Motor neuron (in vitro differentiated cells): ENCODE results near the gene TEX26. TPM values are rescaled to one million over a fixed set of nuclear protein-coding genes. Genes with fewer than 3 reads are reported as not detected.

ENCODE experiments used
- ATAC-seq, 8 experiments: fragments of 200-7000 bp; cut with Tn5 transposase; replicated peaks in 6 of 8; 2 replicates each; pipeline ENCODE4 v1.8.0; 2021; ENCODE audit warnings: mild to moderate bottlenecking in 8 of 8, moderate library complexity in 8 of 8
- H3K27ac ChIP-seq, 2 donors: fragments of 250-450 bp; sonication (Bioruptor Pico); 2 replicates each; pipeline ENCODE4 v1.9.0; 2021; ENCODE audit warnings: antibody characterized with exemption in 2 of 2, mild to moderate bottlenecking in 2 of 2, moderate library complexity in 1 of 2
- H3K4me1 ChIP-seq, 2 donors: fragments of 250-450 bp; sonication (Bioruptor Pico); replicated peaks in 1 of 2; 2 replicates each; pipeline ENCODE4 v1.6.1; 2021; ENCODE audit warnings: antibody characterized with exemption in 2 of 2, mild to moderate bottlenecking in 2 of 2, moderate library complexity in 1 of 2
- H3K4me3 ChIP-seq, 5 donors: fragments of 250-450 bp; sonication (Bioruptor Pico); 2 replicates each; pipeline ENCODE4 v1.9.0; 2021; ENCODE audit warnings: antibody characterized with exemption in 5 of 5, mild to moderate bottlenecking in 5 of 5, moderate library complexity in 4 of 5
- WGBS, 10 experiments: fragments of 450-650 bp; shearing (Covaris generic); methylation state at CpG; one replicate each; pipeline ENCODE4 v1.0.0; 2022; 5-methylcytosine and 5-hydroxymethylcytosine counted together
- in situ Hi-C, 9 experiments: fragments of 400-800 bp; cut with MboI; loops; one replicate each; pipeline ENCODE4 v1.15.0; 2021; ENCODE audit warnings: low sequenced_read_pairs in 9 of 9, low pct_unique_long_range_greater_than_20kb in 2 of 9; ENCODE audit not compliant: unreplicated experiment in 9 of 9
- total RNA-seq, 8 experiments: library from RNA; unstranded; fragments of 300-600 nt; gene quantifications; 2 replicates each; pipeline versions ENCODE4 v1.2.3 to v1.2.4, GENCODE V29; 2022

Gene TEX26
- total RNA-seq, 8 experiments from 2014 or later, result 0.23 to 3.6 (median 1.6) TPM; not detected in 4

GRCh38 chr13:30965380-30965779, 32.9 kb downstream of the TEX26 start:
- in situ Hi-C loops, result no loop called here
- 25 to 100% (median 93%) methylated on average over 1 of the region's 1 CpG; no CpG with 5 or more reads in 4 of the 10 experiments for WGBS, 10 experiments
- Histone ChIP-seq H3K4me3 (no peak overlapping the region), H3K4me1 (peaks cover 0 to 3% of the 10 kb centered on the region in 2 donors), H3K27ac (no peak overlapping the region)
- peak in 2 of 8 experiments; percentile 17 to 68 for ATAC-seq

DNA sequence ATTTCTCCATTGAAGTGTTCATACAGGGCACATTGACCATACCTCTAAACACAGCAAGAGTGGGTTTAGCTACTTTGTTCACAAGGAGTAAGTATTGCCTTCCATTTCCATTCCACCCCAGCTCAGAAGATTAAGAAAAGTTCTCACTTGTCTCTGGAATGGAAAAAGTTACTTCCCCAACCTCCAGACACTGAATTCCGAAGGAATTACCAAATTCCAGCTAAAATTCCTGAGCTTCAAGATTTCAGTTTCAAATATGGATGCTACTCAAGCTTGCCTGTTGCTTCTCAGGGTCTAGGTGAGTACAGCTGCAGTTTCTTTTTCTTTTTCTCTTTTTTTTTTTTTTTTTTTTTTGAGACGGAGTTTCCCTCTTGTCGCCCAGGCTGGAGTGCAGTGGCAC, 33.6 kb downstream of the TEX26 start:
- H3K4me3 ChIP-seq, result no peak overlapping the region
- H3K4me1 ChIP-seq, result peaks cover 0 to 3% of the 10 kb centered on the region in 2 donors
- in situ Hi-C loops, result no loop called here
- H3K27ac ChIP-seq, result no peak overlapping the region
- 17 to 100% (median 67%) methylated on average over 1 to 3 of the region's 3 CpGs; no CpG with 5 or more reads in 2 of the 10 experiments for whole genome bisulfite sequencing, 10 experiments
- no peak for ATAC-seq

- Histone ChIP-seq H3K27ac (no peak overlapping the region), H3K4me3 (no peak overlapping the region), H3K4me1 (peaks cover 0 to 3% of the 10 kb centered on the region in 2 donors)
- ATAC-seq, result no peak
- 20 to 100% (median 88%) methylated on average over 1 to 2 of the region's 2 CpGs; no CpG with 5 or more reads in 2 of the 10 experiments for whole genome bisulfite sequencing, 10 experiments
- in situ Hi-C loops, result no loop called here
Measured at GRCh38 chr13:30968846-30969245, 36.4 kb downstream of the TEX26 start.

DNA sequence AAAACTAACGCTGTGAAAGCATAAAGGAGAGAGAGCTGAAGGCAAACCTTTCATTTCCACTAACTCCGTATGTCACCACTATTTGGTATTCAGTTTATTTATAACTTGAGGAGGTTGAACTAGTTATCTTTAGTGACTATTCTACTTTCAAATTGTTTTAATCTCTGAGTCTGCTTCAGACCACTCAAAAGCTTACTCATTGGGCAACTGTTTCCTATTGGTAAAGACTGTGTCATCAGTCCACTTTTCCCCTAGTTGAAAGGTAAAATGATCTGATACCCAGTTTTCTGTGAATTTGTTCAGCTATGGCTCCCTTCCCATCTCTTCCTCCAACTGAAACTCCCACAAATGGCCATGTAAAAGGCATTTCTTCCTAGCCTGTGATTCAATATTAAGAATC, 39.1 kb downstream of the TEX26 start:
- ATAC-seq, result no peak
- Histone ChIP-seq H3K4me3 (no peak overlapping the region), H3K4me1 (peaks cover 6 to 8% of the 10 kb centered on the region in 2 donors), H3K27ac (no peak overlapping the region)
- WGBS, 10 experiments, result 4 to 100% (median 79%) methylated on average over 1 to 2 of the region's 2 CpGs; no CpG with 5 or more reads in 3 of the 10 experiments
- in situ Hi-C loops, result no loop called here

GRCh38 chr13:30972888-30973377, 40.5 kb downstream of the TEX26 start:
- in situ Hi-C loops, result no loop called here
- WGBS, 10 experiments, result 0 to 38% (median 0%) methylated on average over 1 of the region's 1 CpG; no CpG with 5 or more reads in 1 of the 10 experiments
- Histone ChIP-seq H3K27ac (no peak overlapping the region), H3K4me1 (peaks cover 16 to 17% of the 10 kb centered on the region in 2 donors), H3K4me3 (no peak overlapping the region)
- ATAC-seq, result peak in 1 of 8 experiments; percentile 22

DNA sequence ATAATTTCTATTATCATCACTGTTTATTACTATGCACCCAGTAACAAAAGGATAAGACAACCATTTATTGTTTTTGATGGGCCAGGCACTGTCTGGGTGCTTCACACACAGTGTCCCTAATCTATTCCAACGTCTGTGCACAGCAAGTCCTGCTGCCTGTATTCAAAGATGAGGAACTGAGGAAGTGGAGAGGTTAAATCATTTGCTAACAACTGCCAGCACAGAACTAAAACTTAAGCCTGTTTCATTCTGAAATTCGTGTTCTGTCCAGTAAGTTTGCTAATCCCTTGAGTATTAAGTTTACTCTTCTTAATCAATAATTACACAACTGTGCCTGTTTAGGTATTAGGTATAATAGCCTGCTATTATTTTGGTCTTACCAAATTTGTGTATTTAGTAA, 41.9 kb downstream of the TEX26 start:
- ATAC-seq, result no peak
- in situ Hi-C loops, result no loop called here
- Histone ChIP-seq H3K4me3 (no peak overlapping the region), H3K27ac (no peak overlapping the region), H3K4me1 (peaks cover 19 to 26% of the 10 kb centered on the region in 2 donors)
- WGBS, 10 experiments, result 0 to 56% (median 45%) methylated on average over 1 to 2 of the region's 2 CpGs; no CpG with 5 or more reads in 2 of the 10 experiments

- Histone ChIP-seq H3K27ac (no peak overlapping the region), H3K4me1 (peaks cover 17 to 26% of the 10 kb centered on the region in 2 donors), H3K4me3 (no peak overlapping the region)
- in situ Hi-C loops, result no loop called here
- WGBS, 10 experiments, result 64 to 92% (median 79%) methylated on average over 1 to 4 of the region's 4 CpGs; no CpG with 5 or more reads in 1 of the 10 experiments
- ATAC-seq, result no peak
Measured at GRCh38 chr13:30976025-30976424, 43.6 kb downstream of the TEX26 start.

DNA sequence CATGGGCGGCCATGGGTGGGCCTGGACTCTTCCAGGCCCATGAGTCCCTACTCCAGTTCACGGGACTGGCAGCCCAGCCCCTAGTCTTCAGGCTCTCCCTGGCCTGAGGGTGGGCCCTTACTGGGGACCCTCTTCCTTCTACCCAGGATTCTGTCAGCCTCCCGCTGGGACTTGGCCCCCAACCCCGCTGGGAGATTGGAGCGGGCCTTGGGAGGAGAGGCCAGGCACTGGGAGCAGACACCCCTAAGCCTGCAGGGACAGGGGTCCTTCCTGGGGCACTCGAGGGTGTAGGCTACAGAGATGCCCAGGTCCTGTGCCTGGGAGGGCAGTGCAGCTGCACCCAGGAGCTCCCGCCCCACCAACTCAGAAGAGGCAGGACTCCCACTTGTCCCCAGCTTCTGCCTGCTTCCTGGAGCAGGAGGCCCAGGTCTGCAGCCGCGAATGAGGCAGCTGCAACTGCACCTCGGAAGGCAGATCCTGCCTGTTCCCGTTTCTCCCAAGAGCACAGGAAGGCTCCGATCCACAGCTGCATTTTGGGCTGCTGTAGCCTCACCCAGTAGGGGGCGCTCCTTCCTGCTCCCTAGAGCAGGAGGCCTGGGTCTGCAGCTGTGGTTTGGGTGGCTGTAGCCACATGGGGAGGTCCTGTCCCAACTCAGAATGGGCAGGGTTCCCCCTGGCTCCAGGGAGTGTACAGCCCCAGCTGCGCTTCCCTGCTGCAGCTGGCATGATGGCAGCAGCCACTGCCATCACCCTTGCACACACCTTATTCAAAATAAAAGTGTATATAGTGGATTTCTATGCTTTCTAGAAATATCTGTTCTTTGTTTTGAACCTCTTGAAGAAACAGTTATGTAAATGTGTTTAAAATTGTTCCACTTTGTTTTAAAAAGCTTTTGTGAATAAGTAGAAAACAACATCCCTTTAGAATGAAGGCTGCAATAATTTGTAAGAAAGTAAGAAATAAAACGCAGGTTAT, 46.8 kb downstream of the TEX26 start:
- H3K4me3 ChIP-seq, result no peak overlapping the region
- WGBS, 10 experiments, result 50 to 100% (median 92%) methylated on average over 1 to 5 of the region's 15 CpGs; no CpG with 5 or more reads in 1 of the 10 experiments
- peaks cover 21 to 32% of the 10 kb centered on the region in 2 donors for H3K4me1 ChIP-seq
- in situ Hi-C loops, result no loop called here
- peak in 1 of 8 experiments; percentile 80 for ATAC-seq
- no peak overlapping the region for H3K27ac ChIP-seq

GRCh38 chr13:30982506-30982905, 50.0 kb downstream of the TEX26 start:
- 0 to 100% (median 67%) methylated on average over 1 to 3 of the region's 3 CpGs; no CpG with 5 or more reads in 3 of the 10 experiments for WGBS, 10 experiments
- Histone ChIP-seq H3K4me3 (no peak overlapping the region), H3K27ac (no peak overlapping the region), H3K4me1 (peaks cover 12 to 21% of the 10 kb centered on the region in 2 donors)
- ATAC-seq, result no peak
- in situ Hi-C loops, result no loop called here

- in situ Hi-C loops, result no loop called here
Measured at GRCh38 chr13:30982906-30983305, 50.5 kb downstream of the TEX26 start.

DNA sequence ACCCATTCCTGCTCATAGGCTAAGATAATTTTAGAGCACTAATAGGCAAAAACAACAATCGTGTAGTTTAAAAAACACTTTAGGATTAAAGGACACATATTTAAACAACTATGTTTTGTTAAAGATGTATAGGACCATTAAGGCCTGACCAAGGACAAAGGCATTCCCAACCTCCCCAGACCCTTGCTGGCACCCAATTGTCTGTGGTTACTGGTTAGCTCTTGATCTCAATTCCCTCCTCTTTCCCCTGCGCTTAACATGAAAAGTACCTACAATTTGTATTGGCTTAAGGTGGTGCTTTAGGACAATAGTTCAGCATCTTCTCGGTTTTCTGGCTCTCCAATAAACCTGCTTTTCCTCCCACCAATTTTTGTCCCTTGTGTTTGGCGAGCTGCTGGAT, 51.0 kb downstream of the TEX26 start:
- no peak overlapping the region for H3K4me3 ChIP-seq
- H3K27ac ChIP-seq, result no peak overlapping the region
- in situ Hi-C loops, result no loop called here
- H3K4me1 ChIP-seq, result peaks cover 5 to 12% of the 10 kb centered on the region in 2 donors
- 25 to 80% (median 60%) methylated on average over 1 to 4 of the region's 4 CpGs; no CpG with 5 or more reads in 1 of the 10 experiments for WGBS, 10 experiments
- no peak for ATAC-seq

More at GRCh38 chr13:30982906-30983305, 50.5 kb downstream of the TEX26 start:
- no peak overlapping the region for H3K4me3 ChIP-seq
- WGBS, 10 experiments, result 20 to 100% (median 53%) methylated on average over 2 to 3 of the region's 3 CpGs; no CpG with 5 or more reads in 4 of the 10 experiments
- no peak overlapping the region for H3K27ac ChIP-seq
- ATAC-seq, result peak in 1 of 8 experiments; percentile 31
- peaks cover 8 to 17% of the 10 kb centered on the region in 2 donors for H3K4me1 ChIP-seq

GRCh38 chr13:30984620-30985019, 52.2 kb downstream of the TEX26 start:
- in situ Hi-C loops, result no loop called here
- no peak overlapping the region for H3K27ac ChIP-seq
- no peak for ATAC-seq
- peaks cover 5 to 7% of the 10 kb centered on the region in 2 donors for H3K4me1 ChIP-seq
- no peak overlapping the region for H3K4me3 ChIP-seq
- 83 to 100% (median 96%) methylated on average over 1 to 4 of the region's 4 CpGs; no CpG with 5 or more reads in 2 of the 10 experiments for WGBS, 10 experiments

DNA sequence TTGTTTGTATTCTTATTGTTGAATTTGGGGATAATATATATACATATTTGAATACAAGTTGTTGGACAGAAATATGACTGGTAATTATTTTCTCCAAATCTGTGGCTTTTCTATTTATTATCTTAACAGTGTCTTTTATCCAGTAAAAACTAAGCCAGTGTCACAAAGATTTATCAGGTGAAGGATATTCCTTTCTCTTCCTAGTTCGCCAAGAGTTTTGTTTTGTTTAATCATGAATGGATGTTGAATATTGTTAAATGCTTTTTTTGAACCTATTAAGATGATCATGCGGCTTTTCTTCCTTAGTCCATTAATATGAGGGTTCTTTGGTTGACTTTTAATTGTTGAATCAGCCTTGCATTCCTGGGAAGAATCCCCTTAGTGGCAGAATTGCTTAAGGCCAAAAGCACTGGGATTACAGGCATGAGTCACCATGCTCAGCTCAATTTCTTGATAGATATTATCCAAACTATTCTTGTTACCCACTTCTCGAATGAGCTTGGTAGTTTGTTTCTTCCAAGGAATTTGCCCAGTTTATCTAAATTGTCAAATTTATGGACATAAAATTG, 53.3 kb downstream of the TEX26 start:
- Histone ChIP-seq H3K4me1 (peaks cover 5 to 7% of the 10 kb centered on the region in 2 donors), H3K4me3 (no peak overlapping the region), H3K27ac (no peak overlapping the region)
- 23 to 100% (median 85%) methylated on average over 1 to 3 of the region's 3 CpGs for WGBS, 10 experiments
- in situ Hi-C loops, result no loop called here
- no peak for ATAC-seq
